Gastroesophageal sphincter (tissue), 3 donors: Measurements from ENCODE around the gene ADGRL1.

Experiments used
- CTCF ChIP-seq, 4 experiments: fragments of 200-600 bp in 2 of 4; fragments of 450-650 bp in 2 of 4; sonication (generic) in 1 of 4; IDR thresholded peaks; one replicate each; pipeline ENCODE4 v1.5.1; 2017 to 2019; ENCODE audit warnings: antibody characterized with exemption in 4 of 4, mild to moderate bottlenecking in 2 of 4, moderate library complexity in 2 of 4
- EP300 ChIP-seq: sonication (generic); formaldehyde crosslinking; IDR thresholded peaks from one replicate; pipeline ENCODE4 v1.6.1; 2017; ENCODE audit warnings: antibody characterized with exemption, mild to moderate bottlenecking
- POLR2A ChIP-seq, 2 donors: fragments of 450-650 bp; IDR thresholded peaks; one replicate each; pipeline ENCODE4 v1.6.1; 2017; ENCODE audit warnings: antibody characterized with exemption in 2 of 2, mild to moderate bottlenecking in 2 of 2, moderate library complexity in 1 of 2

GRCh38 chr19:14118165-14119051, 87.6 kb downstream of the ADGRL1 start:
- TF ChIP-seq CTCF (IDR thresholded peaks at IDR 0.05) = peak in 1 of 4 experiments; percentile 30
- TF ChIP-seq POLR2A (IDR thresholded peaks at IDR 0.05) = peak; percentile 82 to 83
- TF ChIP-seq EP300 = no peak
